ENCODE measurements around the gene C21orf58.
"Not testable (repeated sequence)": the region's sequence is repeated elsewhere in the genome, so short reads cannot be mapped to it uniquely, and the experiment has no call there.

Gene C21orf58

GRCh38 chr21:46323710-46324389 lies at the start of gene C21orf58, which contains the start of gene PCNT:
C21orf58 (minus strand) TSS chr21:46323870; CDS start chr21:46322738, 1,132 bp downstream.
PCNT (plus strand) TSS chr21:46324156; CDS start chr21:46324229, 73 bp downstream.
- DNase-seq (ENCODE audit: low read depth): peak; percentile 94

DNA sequence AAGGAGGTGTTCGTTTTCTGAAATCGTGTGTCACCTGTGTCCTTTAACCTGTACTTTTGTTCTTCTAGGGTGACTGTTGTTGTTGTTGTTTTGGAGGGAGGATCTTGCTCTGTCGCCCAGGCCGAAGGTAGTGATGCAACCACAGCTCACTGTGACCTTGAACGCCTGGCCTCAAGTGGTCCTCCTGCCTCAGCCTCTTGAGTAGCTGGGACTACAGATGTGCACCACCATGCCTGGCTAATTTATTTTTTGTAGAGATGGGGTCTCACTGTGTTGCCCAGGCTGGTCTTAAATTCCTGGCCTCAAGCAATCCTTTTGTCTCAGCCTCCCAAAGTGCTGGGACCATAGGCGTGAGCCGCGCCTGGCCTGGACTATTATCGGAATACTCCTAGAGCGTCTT lies 49.3 kb upstream of the C21orf58 start:
- not testable (repeated sequence) for DNase-seq (ENCODE audit: low read depth)

- DNase-seq (ENCODE audit: low read depth): no peak
Measured at GRCh38 chr21:46372014-46372485, 48.4 kb upstream of the C21orf58 start.

- no peak for DNase-seq (ENCODE audit: low read depth)
Measured at GRCh38 chr21:46371204-46372013, 47.7 kb upstream of the C21orf58 start.

GRCh38 chr21:46369520-46370235 lies 46.0 kb upstream of the C21orf58 start:
- DNase-seq (ENCODE audit: low read depth): no peak

- peak; percentile 18 for DNase-seq (ENCODE audit: low read depth)
Measured at GRCh38 chr21:46368533-46369285, 45.0 kb upstream of the C21orf58 start.

DNA sequence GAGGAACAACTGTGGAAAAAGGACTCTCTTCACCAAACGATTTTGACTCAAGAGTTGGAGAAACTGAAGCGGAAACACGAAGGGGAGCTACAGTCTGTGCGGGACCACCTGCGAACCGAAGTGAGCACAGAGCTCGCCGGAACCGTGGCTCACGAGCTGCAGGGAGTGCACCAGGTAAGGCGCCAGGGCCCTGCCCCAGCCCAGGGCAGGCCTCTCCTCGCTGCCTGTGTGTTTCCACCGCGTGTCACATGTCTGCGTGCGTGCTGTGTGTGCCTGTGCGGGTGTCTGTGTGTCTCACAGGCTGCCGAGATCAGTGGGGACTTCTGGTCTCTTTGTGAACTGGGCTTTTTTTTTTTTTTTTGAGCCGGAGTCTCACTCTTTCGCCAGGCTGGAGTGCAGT lies 43.3 kb upstream of the C21orf58 start:
- no peak for DNase-seq (ENCODE audit: low read depth)

- DNase-seq (ENCODE audit: low read depth): no peak
Measured at GRCh38 chr21:46366561-46366960, 42.9 kb upstream of the C21orf58 start.

GRCh38 chr21:46366091-46366490 lies 42.4 kb upstream of the C21orf58 start:
- DNase-seq (ENCODE audit: low read depth): no peak

- DNase-seq (ENCODE audit: low read depth): no peak
Measured at GRCh38 chr21:46363698-46364097, 40.0 kb upstream of the C21orf58 start.

DNA sequence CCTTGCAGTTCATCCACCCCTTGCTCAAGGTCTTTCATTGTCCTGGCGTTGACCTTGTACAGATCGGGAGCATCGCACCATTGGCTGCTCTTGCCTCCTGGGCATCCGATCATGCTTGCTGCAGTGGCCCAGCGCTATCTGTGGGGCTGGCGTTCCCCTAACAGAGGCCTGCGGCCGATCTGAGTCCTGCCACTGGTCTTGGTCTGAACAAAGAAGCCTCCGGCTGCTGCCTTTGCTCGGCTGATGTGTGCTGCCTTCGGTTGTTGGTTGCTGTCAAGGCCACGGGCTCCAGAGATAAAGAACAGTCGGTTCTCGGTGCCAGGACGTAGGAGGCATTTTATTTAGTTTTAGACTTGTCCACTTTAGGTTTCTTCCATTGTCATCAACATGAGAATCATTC lies 39.3 kb upstream of the C21orf58 start:
- DNase-seq (ENCODE audit: low read depth): no peak

GRCh38 chr21:46361935-46362334 lies 38.3 kb upstream of the C21orf58 start:
- DNase-seq (ENCODE audit: low read depth): no peak

GRCh38 chr21:46361176-46361575 lies 37.5 kb upstream of the C21orf58 start:
- DNase-seq (ENCODE audit: low read depth): no peak

- no peak for DNase-seq (ENCODE audit: low read depth)
Measured at GRCh38 chr21:46357684-46358425, 34.2 kb upstream of the C21orf58 start.

DNA sequence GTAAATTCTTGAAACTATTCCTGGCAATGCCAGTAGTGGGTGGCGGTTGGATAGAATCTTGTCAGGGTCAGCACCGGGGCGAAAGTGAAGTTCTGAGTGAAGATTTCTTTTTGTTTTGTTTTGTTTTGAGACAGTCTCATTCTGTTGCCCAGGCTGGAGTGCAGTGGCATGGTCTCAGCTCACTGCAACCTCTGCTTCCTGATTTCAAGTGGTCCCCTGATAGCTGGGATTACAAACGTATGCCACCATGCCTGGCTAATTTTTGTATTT lies 33.6 kb upstream of the C21orf58 start:
- DNase-seq (ENCODE audit: low read depth): no peak

DNA sequence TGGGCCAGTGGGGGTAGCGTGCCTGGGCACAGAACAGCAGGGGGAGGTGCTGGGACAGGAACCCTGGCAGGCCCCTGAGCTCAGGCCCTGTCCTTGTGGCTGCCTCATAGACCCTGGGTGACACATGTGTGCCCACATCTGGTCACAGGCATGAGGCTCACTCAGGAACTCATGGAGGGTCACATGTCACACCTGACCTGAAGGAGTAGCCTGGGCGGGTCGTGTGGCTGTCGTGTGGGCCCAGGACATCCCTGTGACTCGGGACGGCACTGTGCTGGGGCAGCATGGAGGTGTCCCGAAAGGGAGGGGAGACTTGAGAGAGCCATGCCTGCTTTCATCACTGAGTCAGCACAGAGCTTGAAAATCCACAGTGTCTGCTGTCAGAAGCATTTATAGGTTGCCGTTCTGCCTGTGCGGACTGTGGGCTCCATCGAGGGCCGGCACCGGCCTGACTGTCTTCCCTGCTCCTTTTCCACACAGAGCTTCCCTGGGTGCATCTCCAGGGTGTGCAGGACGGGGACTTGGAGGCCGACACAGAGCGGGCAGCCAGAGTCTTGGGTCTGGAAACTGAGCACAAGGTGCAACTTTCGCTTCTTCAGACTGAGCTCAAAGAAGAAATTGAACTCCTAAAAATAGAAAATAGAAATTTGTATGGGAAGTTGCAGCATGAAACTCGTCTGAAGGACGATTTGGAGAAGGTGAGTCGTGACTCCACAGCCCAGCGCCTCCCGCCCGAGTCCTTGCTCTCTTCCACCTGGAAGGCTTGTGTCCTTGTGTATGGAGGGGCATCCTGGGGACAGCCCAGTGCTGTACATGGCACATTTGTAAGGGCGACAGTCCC lies 33.0 kb upstream of the C21orf58 start:
- no peak for DNase-seq (ENCODE audit: low read depth)

- no peak for DNase-seq (ENCODE audit: low read depth)
Measured at GRCh38 chr21:46356005-46356338, 32.3 kb upstream of the C21orf58 start.

DNA sequence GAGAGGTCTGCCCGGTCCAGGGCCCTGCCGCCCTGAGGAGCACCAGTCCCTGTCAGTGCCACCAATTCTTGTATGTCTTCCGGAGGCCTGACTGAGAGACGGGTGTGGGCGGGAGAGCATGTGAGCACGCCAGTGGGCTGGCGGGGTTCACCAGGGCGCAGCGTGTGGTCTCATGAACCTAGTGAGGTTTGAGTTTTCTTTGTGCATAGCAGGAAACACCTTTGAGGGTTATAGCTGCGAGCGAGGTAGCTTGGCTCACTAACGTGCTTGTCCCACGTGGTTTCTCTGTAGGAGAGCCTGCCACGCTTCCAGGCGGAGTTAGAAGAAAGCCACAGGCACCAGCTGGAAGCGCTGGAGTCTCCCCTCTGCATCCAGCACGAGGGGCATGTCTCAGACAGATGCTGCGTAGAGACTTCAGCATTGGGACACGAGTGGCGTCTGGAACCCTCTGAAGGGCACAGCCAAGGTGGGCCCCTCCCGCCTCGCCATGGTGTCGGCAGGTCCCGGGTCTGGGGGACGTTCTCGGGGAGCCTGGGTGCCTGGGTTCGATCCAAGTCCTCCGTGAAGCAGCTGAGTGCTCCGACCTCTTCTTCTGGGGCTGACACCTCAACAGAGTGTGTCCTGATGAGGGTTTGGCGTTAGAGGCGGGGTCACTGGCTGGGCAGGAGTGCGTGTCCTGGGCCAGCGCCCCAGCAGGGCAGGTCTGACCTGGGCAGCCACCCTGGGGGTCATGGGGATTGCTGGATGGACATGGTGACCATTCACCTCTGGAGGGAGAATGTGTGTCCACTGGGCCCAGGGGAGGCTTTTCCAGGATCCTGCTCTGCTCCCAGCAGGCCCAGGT lies 31.7 kb upstream of the C21orf58 start:
- DNase-seq (ENCODE audit: low read depth): no peak

- DNase-seq (ENCODE audit: low read depth): no peak
Measured at GRCh38 chr21:46354518-46354917, 30.8 kb upstream of the C21orf58 start.

- DNase-seq (ENCODE audit: low read depth): no peak
Measured at GRCh38 chr21:46354046-46354445, 30.4 kb upstream of the C21orf58 start.

Data from activated gamma-delta T cell treated with anti-CD3 and anti-CD28 coated beads, Interleukin-2, amount 50 U/mL, for 16 hours (primary cell).